H1 (cell line): ENCODE measurements around the gene SCIMP. TPM values are rescaled to one million over a fixed set of nuclear protein-coding genes. Genes with fewer than 3 reads are reported as not detected.

Experiments used
- CTCF ChIA-PET: fragments of 300-600 bp; sonication (Branson Sonifier 250); formaldehyde crosslinking; loops from one replicate; lab custom pipeline; 2021; ENCODE audit not compliant: partially characterized antibody; lab: Charles Lee
- POLR2A ChIA-PET: fragments of 300-600 bp; sonication (Branson Sonifier 250); formaldehyde crosslinking; loops from one replicate; lab custom pipeline; 2021; ENCODE audit warnings: inconsistent platforms; ENCODE audit not compliant: partially characterized antibody; lab: Charles Lee
- DNase-seq, 2 experiments: peaks; one replicate each; pipeline versions ENCODE4 v3.0.0 to v3.0.0-alpha.2; 2010 to 2022; ENCODE audit warnings: low spot score in 2 of 2, low read depth in 1 of 2, mixed read lengths in 1 of 2
- FAIRE-seq: peaks from 2 replicates; lab custom pipeline; 2011; peaks lifted over from hg19 to GRCh38; lab: Jason Lieb, UNC
- H2AFZ ChIP-seq: 2 replicates; pipeline ENCODE4 v1.8.1; 2012; ENCODE audit warnings: low read length, inconsistent platforms
- H2AK5ac ChIP-seq: 2 replicates; pipeline ENCODE4 v1.6.1; 2013; ENCODE audit warnings: low read depth, low read length
- H2BK120ac ChIP-seq: replicated peaks from 2 replicates; pipeline ENCODE3; 2013; ENCODE audit warnings: low read depth, low read length, inconsistent platforms
- H2BK12ac ChIP-seq: 2 replicates; pipeline ENCODE4 v1.6.1; 2013; ENCODE audit warnings: low read depth, low read length
- H2BK15ac ChIP-seq: 2 replicates; pipeline ENCODE4 v1.6.1; 2013; ENCODE audit warnings: low read length
- H2BK20ac ChIP-seq: 2 replicates; pipeline ENCODE4 v1.6.1; 2013; ENCODE audit warnings: low read length
- H2BK5ac ChIP-seq: 2 replicates; pipeline ENCODE4 v1.6.1; 2013; ENCODE audit warnings: low read depth, low read length
- H3K14ac ChIP-seq: 2 replicates; pipeline ENCODE4 v1.6.1; 2013; ENCODE audit warnings: inconsistent platforms; ENCODE audit not compliant: insufficient read length
- H3K18ac ChIP-seq: 2 replicates; pipeline ENCODE4 v1.6.1; 2013; ENCODE audit warnings: low read length; ENCODE audit errors: extremely low read depth
- H3K23ac ChIP-seq: 2 replicates; pipeline ENCODE4 v1.6.1; 2013; ENCODE audit warnings: inconsistent platforms; ENCODE audit not compliant: insufficient read length
- H3K23me2 ChIP-seq: 2 replicates; pipeline ENCODE4 v1.6.1; 2013; ENCODE audit warnings: low read depth, low read length
- H3K27ac ChIP-seq: 2 replicates; pipeline ENCODE4 v1.6.1; 2011; ENCODE audit warnings: low read depth, low read length, inconsistent platforms
- H3K27me3 ChIP-seq, 4 experiments: replicated peaks in 1 of 4; 1 replicate in 1 of 4; 2 replicates in 3 of 4; pipeline versions ENCODE4 v1.6.1 to v1.8.1; 2011 to 2013; ENCODE audit warnings: low read length in 3 of 4, mild to moderate bottlenecking in 3 of 4, inconsistent platforms in 2 of 4, mixed read lengths in 2 of 4, moderate library complexity in 1 of 4; ENCODE audit not compliant: control insufficient read depth in 3 of 4, insufficient read depth in 3 of 4; ENCODE audit errors: extremely low read depth in 1 of 4
- H3K36me3 ChIP-seq, 4 experiments: 2 replicates each; pipeline versions ENCODE4 v1.6.1 to v1.8.1; 2011 to 2013; ENCODE audit warnings: mild to moderate bottlenecking in 4 of 4, low read length in 3 of 4, moderate library complexity in 2 of 4, control low read depth in 1 of 4, inconsistent platforms in 1 of 4; ENCODE audit not compliant: insufficient read depth in 4 of 4, control insufficient read depth in 2 of 4
- H3K4ac ChIP-seq: replicated peaks from 2 replicates; pipeline ENCODE3; 2013; ENCODE audit warnings: low read length, low read depth, mixed read lengths, inconsistent platforms; ENCODE audit not compliant: insufficient read length
- H3K4me1 ChIP-seq, 4 experiments: replicated peaks in 1 of 4; 1 replicate in 1 of 4; 2 replicates in 3 of 4; pipeline versions ENCODE4 v1.6.1 to v1.8.1; 2011 to 2013; ENCODE audit warnings: low read length in 3 of 4, inconsistent platforms in 2 of 4, mixed read lengths in 1 of 4; ENCODE audit not compliant: insufficient read depth in 4 of 4, control insufficient read depth in 3 of 4
- H3K4me2 ChIP-seq, 2 experiments: 2 replicates each; pipeline versions ENCODE4 v1.6.1 to v1.8.1; 2011 to 2013; ENCODE audit warnings: low read depth in 2 of 2, low read length in 2 of 2, control low read depth in 1 of 2, inconsistent platforms in 1 of 2, mild to moderate bottlenecking in 1 of 2; ENCODE audit not compliant: insufficient read depth in 1 of 2
- H3K4me3 ChIP-seq, 4 experiments: fragments of 200-600, 300-600 bp in 1 of 4; sonication (generic), shearing (Covaris generic), sonication (Bioruptor Twin) in 1 of 4; 2 replicates each; pipeline versions ENCODE4 v1.5.1 to v1.8.1; 2011 to 2016; ENCODE audit warnings: low read length in 4 of 4, low read depth in 3 of 4, control low read depth in 2 of 4, inconsistent platforms in 2 of 4, mild to moderate bottlenecking in 2 of 4, mixed read lengths in 1 of 4, moderate library complexity in 1 of 4; ENCODE audit not compliant: insufficient read depth in 2 of 4; ENCODE audit errors: extremely low read depth in 1 of 4
- H3K56ac ChIP-seq: replicated peaks from 2 replicates; pipeline ENCODE3; 2013; ENCODE audit warnings: low read depth, mild to moderate bottlenecking, mixed read lengths, low read length, inconsistent platforms; ENCODE audit not compliant: insufficient read length
- H3K79me1 ChIP-seq: 2 replicates; pipeline ENCODE4 v1.6.1; 2013; ENCODE audit warnings: low read depth, low read length, control low read depth
- H3K79me2 ChIP-seq, 2 experiments: 2 replicates each; pipeline versions ENCODE4 v1.6.1 to v1.8.1; 2012 to 2013; ENCODE audit warnings: low read length in 2 of 2, mild to moderate bottlenecking in 2 of 2, inconsistent platforms in 1 of 2; ENCODE audit not compliant: insufficient read depth in 2 of 2, control insufficient read depth in 1 of 2
- H3K9ac ChIP-seq, 4 experiments: replicated peaks in 1 of 4; 1 replicate in 1 of 4; 2 replicates in 3 of 4; pipeline versions ENCODE4 v1.6.1 to v1.8.1; 2011 to 2013; ENCODE audit warnings: low read depth in 3 of 4, low read length in 3 of 4, control low read depth in 2 of 4, mild to moderate bottlenecking in 2 of 4, moderate library complexity in 2 of 4, inconsistent platforms in 1 of 4; ENCODE audit errors: extremely low read depth in 1 of 4
- H3K9me3 ChIP-seq, 2 experiments: 2 replicates each; pipeline versions ENCODE4 v1.6.1 to v1.8.1; 2012 to 2013; ENCODE audit warnings: mild to moderate bottlenecking in 2 of 2, moderate library complexity in 2 of 2, control low read depth in 1 of 2, inconsistent platforms in 1 of 2, low read depth in 1 of 2, low read length in 1 of 2, mixed read lengths in 1 of 2; ENCODE audit not compliant: insufficient read depth in 2 of 2
- H4K20me1 ChIP-seq, 2 experiments: replicated peaks in 1 of 2; 2 replicates each; pipeline versions ENCODE3 to v1.8.1; 2011 to 2013; ENCODE audit warnings: inconsistent platforms in 2 of 2, low read length in 2 of 2, mild to moderate bottlenecking in 1 of 2; ENCODE audit not compliant: insufficient read depth in 2 of 2, control insufficient read depth in 1 of 2
- H4K5ac ChIP-seq: 2 replicates; pipeline ENCODE4 v1.6.1; 2013; ENCODE audit warnings: low read length, low read depth, mixed read lengths, inconsistent platforms; ENCODE audit not compliant: insufficient read length
- H4K8ac ChIP-seq: 2 replicates; pipeline ENCODE4 v1.8.0; 2013; ENCODE audit warnings: mild to moderate bottlenecking, moderate library complexity, low read length, inconsistent platforms; ENCODE audit not compliant: insufficient read depth; ENCODE audit errors: extremely low read depth
- H4K91ac ChIP-seq: replicated peaks from 2 replicates; pipeline ENCODE3; 2013; ENCODE audit warnings: low read length, mixed read lengths, inconsistent platforms; ENCODE audit not compliant: insufficient read length
- ASH2L ChIP-seq: fragments of 200-600, 300-600 bp; sonication (generic); IDR thresholded peaks from one replicate; pipeline ENCODE4 v1.7.1; 2017; ENCODE audit warnings: low read length
- FOSL1 ChIP-seq: IDR thresholded peaks from 2 replicates; pipeline ENCODE4 v1.6.1; 2011; ENCODE audit warnings: mild to moderate bottlenecking, low read depth, low read length, moderate library complexity; ENCODE audit not compliant: insufficient read depth
- GABPA ChIP-seq: IDR thresholded peaks from 2 replicates; pipeline ENCODE4 v1.6.1; 2011; ENCODE audit warnings: mild to moderate bottlenecking, low read length, moderate library complexity, borderline replicate concordance; ENCODE audit not compliant: insufficient read depth
- JUND ChIP-seq: IDR thresholded peaks from 2 replicates; pipeline ENCODE4 v1.6.1; 2011; ENCODE audit warnings: mild to moderate bottlenecking, improper control_type of control experiment, low read length
- KDM4A ChIP-seq: IDR thresholded peaks from one replicate; pipeline ENCODE4 v1.7.1; 2012; ENCODE audit warnings: low read depth, mild to moderate bottlenecking, moderate library complexity, low read length, inconsistent platforms; ENCODE audit not compliant: severe bottlenecking
- RAD21 ChIP-seq, 2 experiments: IDR thresholded peaks in 1 of 2; conservative IDR thresholded peaks in 1 of 2; 2 replicates each; pipeline ENCODE4 v1.6.1; 2011; ENCODE audit warnings: low read depth in 2 of 2, low read length in 2 of 2, improper control_type of control experiment in 1 of 2, inconsistent platforms in 1 of 2, mild to moderate bottlenecking in 1 of 2, moderate library complexity in 1 of 2
- RBBP5 ChIP-seq: IDR thresholded peaks from 2 replicates; pipeline ENCODE4 v1.7.1; 2012; ENCODE audit warnings: low read depth, mild to moderate bottlenecking, inconsistent platforms, low read length, moderate library complexity, borderline replicate concordance
- SIRT6 ChIP-seq: IDR thresholded peaks from one replicate; pipeline ENCODE4 v1.7.1; 2012; ENCODE audit warnings: low read length, inconsistent platforms
- SP1 ChIP-seq: IDR thresholded peaks from 2 replicates; pipeline ENCODE4 v1.6.1; 2011; ENCODE audit warnings: low read depth, low read length
- TBP ChIP-seq: IDR thresholded peaks from 2 replicates; pipeline ENCODE4 v1.6.1; 2011; ENCODE audit warnings: low read depth, low read length, improper control_type of control experiment
- YY1 ChIP-seq: IDR thresholded peaks from 2 replicates; pipeline ENCODE4 v1.6.1; 2011; ENCODE audit warnings: low read depth, mild to moderate bottlenecking, low read length
- WGBS, 2 experiments: shearing (Covaris generic) in 1 of 2; methylation state at CpG; one replicate each; pipeline versions ENCODE4 v1.1.6 to v1.1.7; 2013 to 2015; ENCODE audit warnings: low lambda C conversion rate in 2 of 2, mixed read lengths in 2 of 2, inconsistent platforms in 1 of 2, low coverage in 1 of 2, missing lambda C conversion rate in 1 of 2; ENCODE audit not compliant: insufficient replicate concordance in 2 of 2, insufficient coverage in 1 of 2, insufficient read length in 1 of 2; ENCODE audit errors: extremely low coverage in 1 of 2, missing lambda C conversion rate in 1 of 2; 5-methylcytosine and 5-hydroxymethylcytosine counted together
- polyA plus RNA-seq, 7 experiments: library from polyadenylated mRNA; depleted of rRNA in 3 of 7; stranded (reverse) in 5 of 7; unstranded in 2 of 7; fragments of >200 nt in 5 of 7; fragments of 200-250 nt in 2 of 7; gene quantifications; 1 replicate in 5 of 7; 2 replicates in 1 of 7; 4 replicates in 1 of 7; pipeline versions ENCODE4 v1.2.1 to v1.2.3, GENCODE V29; 2011 to 2013; ENCODE audit warnings: missing spikeins in 2 of 7, mixed read lengths in 2 of 7
- total RNA-seq: library from RNA; stranded (reverse); fragmentation: NEBNext Ultra II Directional; extraction: Animal tissue kit (Norgen Biotek cat#: 25700); gene quantifications from 2 replicates; pipeline ENCODE4 v1.2.1, GENCODE V29; 2021
- TF ChIP-seq, protein P1 (sequence below): IDR thresholded peaks from 2 replicates; pipeline ENCODE4 v1.6.1; 2011; ENCODE audit warnings: low read length, improper control_type of control experiment
- TF ChIP-seq, protein P2 (sequence below): IDR thresholded peaks from 2 replicates; pipeline ENCODE4 v1.6.1; 2012; ENCODE audit warnings: inconsistent platforms

SCIMP gene
- total and polyA plus RNA-seq, 2 of the 8 experiments (the other 6 are each of a cell fraction or from before 2014, with no cell fraction given), result not detected

DNA sequence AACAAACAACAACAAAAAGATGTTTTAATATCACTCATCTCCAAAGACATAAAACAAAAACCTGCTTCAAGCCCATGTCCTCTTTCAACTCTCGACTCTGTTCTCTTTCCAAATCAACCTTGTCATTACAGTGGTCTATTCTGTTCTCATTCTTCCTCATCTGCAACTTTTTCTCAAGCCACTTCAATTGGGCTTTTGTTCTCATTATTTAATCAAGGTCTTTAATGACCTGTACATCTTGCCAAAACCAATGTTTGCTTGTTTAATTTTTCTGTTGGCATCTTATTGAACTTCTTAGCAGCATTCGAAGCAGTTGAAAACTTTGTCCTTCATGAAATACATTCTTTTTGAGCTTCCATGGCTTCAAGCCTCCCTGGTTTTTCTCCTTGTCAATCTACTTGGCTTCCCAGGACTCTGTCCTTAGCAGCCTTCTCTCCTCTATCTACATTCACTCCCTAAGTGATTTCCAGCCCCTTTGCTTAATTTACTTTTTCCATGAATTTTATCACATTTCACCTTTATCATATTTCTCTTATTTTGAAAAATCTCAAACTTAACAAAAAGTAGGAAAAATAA, 27.8 kb upstream of the SCIMP start:
- Histone ChIP-seq H3K4me2 (no peak overlapping the region), H3K4ac (no peak overlapping the region), H3K18ac (no peak overlapping the region), H3K23ac (no peak overlapping the region), H2AFZ (no peak overlapping the region), H2BK5ac (no peak overlapping the region), H3K36me3 (no peaks in the 10 kb centered on the region), H3K14ac (no peak overlapping the region), H3K9me3 (no peaks in the 10 kb centered on the region), H4K5ac (no peak overlapping the region), H2BK12ac (no peak overlapping the region), H4K20me1 (peaks cover 0 to 2% of the 10 kb centered on the region in 2 experiments), H3K4me1 (no peaks in the 10 kb centered on the region), H3K23me2 (no peaks in the 10 kb centered on the region), H3K56ac (no peak overlapping the region), H3K9ac (no peak overlapping the region), H3K79me2 (no peaks in the 10 kb centered on the region), H3K27me3 (no peaks in the 10 kb centered on the region), H3K27ac (no peak overlapping the region), H2BK15ac (no peak overlapping the region), H3K79me1 (no peaks in the 10 kb centered on the region), H4K91ac (no peak overlapping the region), H2AK5ac (no peak overlapping the region), H2BK20ac (no peak overlapping the region), H3K4me3 (no peak overlapping the region), H4K8ac (no peak overlapping the region), H2BK120ac (no peak overlapping the region)
- CTCF ChIA-PET, result interaction anchor here (0.9 kb wide), 1 partner anchor 19 kb away, joined by 3 read pairs; the partner anchor contains the start of gene RABEP1
- FAIRE-seq (no peak), DNase-seq (no peak)
- WGBS, 2 experiments, result 89% methylated on average over 2 of the region's 2 CpGs; no CpG with 5 or more reads in 1 of the 2 experiments
- POLR2A ChIA-PET, result no interaction called here
- TF ChIP-seq JUND (no peak), FOSL1 (no peak), ASH2L (no peak), SIRT6 (no peak), KDM4A (no peak), TBP (no peak), GABPA (no peak), YY1 (no peak), RBBP5 (no peak), RAD21 (IDR thresholded peaks at IDR 0.05 in 1 of 2, conservative IDR thresholded peaks at IDR 0.05 in 1 of 2; ENCODE audit: low read depth in 2 of 2, low read length in 2 of 2) (no peak), SP1 (no peak)
- TF ChIP-seq, protein P1, sequence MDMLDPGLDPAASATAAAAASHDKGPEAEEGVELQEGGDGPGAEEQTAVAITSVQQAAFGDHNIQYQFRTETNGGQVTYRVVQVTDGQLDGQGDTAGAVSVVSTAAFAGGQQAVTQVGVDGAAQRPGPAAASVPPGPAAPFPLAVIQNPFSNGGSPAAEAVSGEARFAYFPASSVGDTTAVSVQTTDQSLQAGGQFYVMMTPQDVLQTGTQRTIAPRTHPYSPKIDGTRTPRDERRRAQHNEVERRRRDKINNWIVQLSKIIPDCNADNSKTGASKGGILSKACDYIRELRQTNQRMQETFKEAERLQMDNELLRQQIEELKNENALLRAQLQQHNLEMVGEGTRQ, result no peak
- TF ChIP-seq, protein P2, sequence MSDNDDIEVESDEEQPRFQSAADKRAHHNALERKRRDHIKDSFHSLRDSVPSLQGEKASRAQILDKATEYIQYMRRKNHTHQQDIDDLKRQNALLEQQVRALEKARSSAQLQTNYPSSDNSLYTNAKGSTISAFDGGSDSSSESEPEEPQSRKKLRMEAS, result no peak
